GM23248 (cell line): ENCODE data around the gene CASZ1. TPM values are rescaled to one million over a fixed set of nuclear protein-coding genes. Genes with fewer than 3 reads are reported as not detected.

Source experiments
- DNase-seq: peaks from one replicate; pipeline ENCODE4 v3.0.0-alpha.2; 2015
- H2AFZ ChIP-seq: fragments of 200-600 bp; sonication (generic); 2 replicates; pipeline ENCODE4 v1.6.1; 2016; ENCODE audit warnings: antibody characterized with exemption
- H3F3A ChIP-seq: fragments of 200-600 bp; sonication (generic); 2 replicates; pipeline ENCODE4 v1.6.1; 2016; ENCODE audit warnings: mild to moderate bottlenecking, antibody characterized with exemption, mixed run types; ENCODE audit not compliant: insufficient read depth
- H3K27ac ChIP-seq: fragments of 200-600 bp; sonication (generic); 2 replicates; pipeline ENCODE4 v1.5.1; 2016; ENCODE audit warnings: mild to moderate bottlenecking
- H3K27me3 ChIP-seq: fragments of 200-600 bp; sonication (generic); replicated peaks from 2 replicates; pipeline ENCODE4 v1.6.1; 2016; ENCODE audit warnings: mild to moderate bottlenecking; ENCODE audit not compliant: insufficient read depth
- H3K36me3 ChIP-seq: fragments of 200-600 bp; sonication (generic); 2 replicates; pipeline ENCODE4 v1.6.1; 2016; ENCODE audit warnings: low read depth, mild to moderate bottlenecking
- H3K4me1 ChIP-seq: fragments of 200-600 bp; sonication (generic); 2 replicates; pipeline ENCODE4 v1.6.1; 2016; ENCODE audit warnings: mild to moderate bottlenecking; ENCODE audit not compliant: insufficient read depth
- H3K4me2 ChIP-seq: fragments of 200-600 bp; sonication (generic); one replicate; pipeline ENCODE4 v1.6.1; 2016; ENCODE audit warnings: mild to moderate bottlenecking; ENCODE audit not compliant: unreplicated experiment
- H3K4me3 ChIP-seq: fragments of 200-600 bp; sonication (generic); 2 replicates; pipeline ENCODE4 v1.5.1; 2016; ENCODE audit warnings: mild to moderate bottlenecking
- H3K79me2 ChIP-seq: fragments of 200-600 bp; sonication (generic); 2 replicates; pipeline ENCODE4 v1.6.1; 2016; ENCODE audit warnings: mild to moderate bottlenecking; ENCODE audit not compliant: insufficient read depth
- H3K9ac ChIP-seq: fragments of 200-600 bp; sonication (generic); 2 replicates; pipeline ENCODE4 v1.6.1; 2016; ENCODE audit warnings: mild to moderate bottlenecking
- H3K9me2 ChIP-seq: fragments of 200-600 bp; sonication (generic); 2 replicates; pipeline ENCODE4 v1.6.1; 2016; ENCODE audit warnings: mixed run types, mild to moderate bottlenecking, moderate library complexity; ENCODE audit not compliant: insufficient read depth
- H3K9me3 ChIP-seq: fragments of 200-600 bp; sonication (generic); one replicate; pipeline ENCODE4 v1.6.1; 2017; ENCODE audit warnings: low read depth
- H4K20me1 ChIP-seq: fragments of 200-600 bp; sonication (generic); 2 replicates; pipeline ENCODE4 v1.6.0; 2016; ENCODE audit not compliant: insufficient read depth
- EZH2 ChIP-seq: fragments of 200-600 bp; sonication (generic); IDR thresholded peaks from 2 replicates; pipeline ENCODE4 v1.6.1; 2018; ENCODE audit warnings: antibody characterized with exemption, mild to moderate bottlenecking; ENCODE audit not compliant: insufficient read depth, poor library complexity, severe bottlenecking
- EZH2phosphoT487 ChIP-seq: fragments of 200-600 bp; sonication (generic); IDR thresholded peaks from 2 replicates; pipeline ENCODE4 v1.6.1; 2018; ENCODE audit warnings: antibody characterized with exemption, moderate library complexity, mild to moderate bottlenecking, low read depth; ENCODE audit not compliant: insufficient read depth
- WGBS, 2 experiments: methylation state at CpG; one replicate each; pipeline ENCODE4 v1.1.6; 2015 to 2017; ENCODE audit warnings: low lambda C conversion rate in 2 of 2, low coverage in 1 of 2; ENCODE audit errors: missing lambda C conversion rate in 2 of 2; 5-methylcytosine and 5-hydroxymethylcytosine counted together
- in situ Hi-C: fragments of 300-500 bp; cut with MboI; formaldehyde crosslinking; loops from 2 replicates; pipeline ENCODE4 v1.15.0; 2020
- polyA plus RNA-seq: library from polyadenylated mRNA; unstranded; fragments of >200 nt; fragmentation: Nextera tagmentation; extraction: Ambion mirVana; gene quantifications from 2 replicates; pipeline ENCODE4 v1.2.1, GENCODE V29; 2016
- total RNA-seq: library from RNA; depleted of rRNA; stranded (reverse); fragments of >200 nt; shearing (Covaris generic); gene quantifications from 2 replicates; pipeline ENCODE4 v1.2.3, GENCODE V29; 2014

Gene CASZ1
- total and polyA plus RNA-seq, 2 experiments from 2014 or later: 0.11 to 0.54 TPM

- H3K9me3 ChIP-seq: no peaks in the 10 kb centered on the region
- H2AFZ ChIP-seq: no peak overlapping the region
- in situ Hi-C loops: no loop called here
- H3K4me1 ChIP-seq: no peaks in the 10 kb centered on the region
- no peaks in the 10 kb centered on the region for H3K36me3 ChIP-seq
- no peaks in the 10 kb centered on the region for H3K79me2 ChIP-seq
- 64 to 68% methylated on average over 9 of the region's 9 CpGs for WGBS, 2 experiments
- H3K9ac ChIP-seq: no peak overlapping the region
- no peak overlapping the region for H3K27ac ChIP-seq
- peaks cover 26% of the 10 kb centered on the region for H3K27me3 ChIP-seq
- no peak overlapping the region for H3K4me2 ChIP-seq
- H3K9me2 ChIP-seq: no peaks in the 10 kb centered on the region
- H3F3A ChIP-seq: no peaks in the 10 kb centered on the region
- no peak for TF ChIP-seq EZH2phosphoT487
- TF ChIP-seq EZH2: no peak
- H4K20me1 ChIP-seq: no peaks in the 10 kb centered on the region
- no peak overlapping the region for H3K4me3 ChIP-seq
- no peak for DNase-seq
These were observed 42.8 kb upstream of the CASZ1 start for GRCh38 chr1:10839188-10839770.

DNA sequence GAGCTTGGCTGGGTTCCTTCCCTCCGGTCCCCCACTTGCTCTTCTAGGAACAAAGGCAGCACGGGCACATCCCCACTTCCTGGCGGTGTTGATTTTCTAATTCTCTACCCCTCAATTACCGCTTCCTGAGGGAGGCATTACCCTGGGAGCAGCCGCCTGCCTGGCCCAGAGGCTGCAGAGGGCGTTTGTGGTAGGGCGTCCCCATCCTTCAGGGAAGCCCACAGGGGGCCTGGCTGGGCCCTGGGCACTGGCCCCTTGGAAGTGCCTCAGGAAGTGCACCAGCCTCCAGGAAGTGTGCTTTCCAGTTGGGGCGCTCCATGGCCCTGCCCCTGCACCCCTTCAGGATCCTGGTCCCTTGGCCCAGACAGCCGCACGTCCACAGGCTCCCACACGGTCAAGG is 42.1 kb upstream of the CASZ1 start:
- Histone ChIP-seq H3K9ac (no peak overlapping the region), H3K27ac (no peak overlapping the region), H3K4me2 (no peak overlapping the region), H3K4me1 (no peaks in the 10 kb centered on the region), H3K9me3 (no peaks in the 10 kb centered on the region), H3K27me3 (peaks cover 29% of the 10 kb centered on the region), H3F3A (no peaks in the 10 kb centered on the region), H3K36me3 (no peaks in the 10 kb centered on the region), H3K9me2 (no peaks in the 10 kb centered on the region), H3K4me3 (no peak overlapping the region), H3K79me2 (no peaks in the 10 kb centered on the region), H4K20me1 (no peaks in the 10 kb centered on the region), H2AFZ (no peak overlapping the region)
- WGBS, 2 experiments: 62 to 64% methylated on average over 11 of the region's 11 CpGs
- TF ChIP-seq EZH2: no peak
- no peak for TF ChIP-seq EZH2phosphoT487
- no peak for DNase-seq
- in situ Hi-C loops: no loop called here

GRCh38 chr1:10836726-10837125 is 40.3 kb upstream of the CASZ1 start:
- no peaks in the 10 kb centered on the region for H3F3A ChIP-seq
- H3K4me1 ChIP-seq: no peaks in the 10 kb centered on the region
- 86 to 89% methylated on average over 11 of the region's 11 CpGs for WGBS, 2 experiments
- no peak for TF ChIP-seq EZH2phosphoT487
- TF ChIP-seq EZH2: no peak
- no peak overlapping the region for H3K9ac ChIP-seq
- no peaks in the 10 kb centered on the region for H3K9me3 ChIP-seq
- in situ Hi-C loops: no loop called here
- no peaks in the 10 kb centered on the region for H3K9me2 ChIP-seq
- no peaks in the 10 kb centered on the region for H3K36me3 ChIP-seq
- H3K4me2 ChIP-seq: no peak overlapping the region
- no peak overlapping the region for H2AFZ ChIP-seq
- no peak overlapping the region for H3K27ac ChIP-seq
- H3K27me3 ChIP-seq: peaks cover 27% of the 10 kb centered on the region
- no peak overlapping the region for H3K4me3 ChIP-seq
- DNase-seq: no peak
- H3K79me2 ChIP-seq: no peaks in the 10 kb centered on the region
- no peaks in the 10 kb centered on the region for H4K20me1 ChIP-seq

GRCh38 chr1:10835822-10836421 is 39.5 kb upstream of the CASZ1 start:
- 14 to 19% methylated on average over 19 to 21 of the region's 31 CpGs for WGBS, 2 experiments
- H3K79me2 ChIP-seq: no peaks in the 10 kb centered on the region
- no peak overlapping the region for H3K4me2 ChIP-seq
- H3K9me3 ChIP-seq: no peaks in the 10 kb centered on the region
- H3K4me1 ChIP-seq: 0 out of 2 replicates have a peak, but pooled peaks cover 4% of the 10 kb centered on the region
- H3K4me3 ChIP-seq: no peak overlapping the region
- no peaks in the 10 kb centered on the region for H4K20me1 ChIP-seq
- H3F3A ChIP-seq: no peaks in the 10 kb centered on the region
- DNase-seq: peak; percentile 57
- H2AFZ ChIP-seq: no peak overlapping the region
- in situ Hi-C loops: no loop called here
- TF ChIP-seq EZH2phosphoT487 (no peak), EZH2 (no peak)
- H3K27me3 ChIP-seq: peaks cover 27% of the 10 kb centered on the region
- H3K9ac ChIP-seq: no peak overlapping the region
- no peak overlapping the region for H3K27ac ChIP-seq
- H3K9me2 ChIP-seq: no peaks in the 10 kb centered on the region
- no peaks in the 10 kb centered on the region for H3K36me3 ChIP-seq

GRCh38 chr1:10835421-10835820 is 39.0 kb upstream of the CASZ1 start:
- no peak overlapping the region for H3K4me3 ChIP-seq
- in situ Hi-C loops: no loop called here
- no peak overlapping the region for H2AFZ ChIP-seq
- DNase-seq: no peak
- no peaks in the 10 kb centered on the region for H3K9me2 ChIP-seq
- H3K9me3 ChIP-seq: no peaks in the 10 kb centered on the region
- no peak overlapping the region for H3K9ac ChIP-seq
- H3K27me3 ChIP-seq: peaks cover 27% of the 10 kb centered on the region
- H3K4me2 ChIP-seq: no peak overlapping the region
- 0 out of 2 replicates have a peak, but pooled peaks cover 7% of the 10 kb centered on the region for H3K4me1 ChIP-seq
- H4K20me1 ChIP-seq: no peaks in the 10 kb centered on the region
- WGBS, 2 experiments: 2 to 6% methylated on average over 5 to 12 of the region's 12 CpGs
- no peaks in the 10 kb centered on the region for H3K79me2 ChIP-seq
- H3K36me3 ChIP-seq: no peaks in the 10 kb centered on the region
- H3F3A ChIP-seq: no peaks in the 10 kb centered on the region
- no peak overlapping the region for H3K27ac ChIP-seq
- TF ChIP-seq EZH2phosphoT487 (no peak), EZH2 (no peak)
